H9 (cell line): ENCODE data around the gene NAA10. TPM values are rescaled to one million over a fixed set of nuclear protein-coding genes. Genes with fewer than 3 reads are reported as not detected.

Source experiments
- DNase-seq: peaks from one replicate; pipeline ENCODE4 v3.0.0-alpha.2; 2017
- H2AFZ ChIP-seq: one replicate; pipeline ENCODE4 v1.6.1; 2013; ENCODE audit warnings: mild to moderate bottlenecking, low read length, control low read depth, moderate library complexity
- H2AK5ac ChIP-seq: 2 replicates; pipeline ENCODE4 v1.6.1; 2013; ENCODE audit warnings: low read length, control low read depth, mixed read lengths; ENCODE audit not compliant: insufficient read length
- H2BK120ac ChIP-seq: one replicate; pipeline ENCODE4 v1.6.1; 2013; ENCODE audit warnings: low read depth, mild to moderate bottlenecking, low read length, control low read depth, inconsistent platforms; ENCODE audit not compliant: poor library complexity, severe bottlenecking
- H2BK12ac ChIP-seq: 2 replicates; pipeline ENCODE4 v1.6.1; 2013; ENCODE audit warnings: low read length, control low read depth, mixed read lengths, low read depth; ENCODE audit not compliant: insufficient read length
- H2BK15ac ChIP-seq: 2 replicates; pipeline ENCODE4 v1.6.1; 2013; ENCODE audit warnings: low read depth, low read length, control low read depth
- H2BK20ac ChIP-seq: one replicate; pipeline ENCODE4 v1.6.1; 2013; ENCODE audit warnings: low read depth, mild to moderate bottlenecking, low read length, control low read depth, inconsistent platforms; ENCODE audit not compliant: poor library complexity, severe bottlenecking
- H2BK5ac ChIP-seq: 2 replicates; pipeline ENCODE4 v1.6.1; 2013; ENCODE audit warnings: low read length, control low read depth, mixed read lengths; ENCODE audit not compliant: insufficient read length
- H3K14ac ChIP-seq: 2 replicates; pipeline ENCODE4 v1.6.1; 2013; ENCODE audit warnings: low read length, control low read depth; ENCODE audit not compliant: insufficient read depth
- H3K18ac ChIP-seq: 2 replicates; pipeline ENCODE4 v1.6.1; 2013; ENCODE audit warnings: low read depth, mild to moderate bottlenecking, mixed read lengths, low read length, control low read depth; ENCODE audit not compliant: insufficient read length
- H3K23ac ChIP-seq: 2 replicates; pipeline ENCODE4 v1.6.1; 2013; ENCODE audit warnings: low read length, control low read depth, mixed read lengths, low read depth; ENCODE audit not compliant: insufficient read length
- H3K23me2 ChIP-seq: 2 replicates; pipeline ENCODE4 v1.6.1; 2013; ENCODE audit warnings: low read depth, mild to moderate bottlenecking, mixed read lengths, low read length, control low read depth; ENCODE audit not compliant: insufficient read length, poor library complexity, severe bottlenecking
- H3K27ac ChIP-seq: 2 replicates; pipeline ENCODE4 v1.5.1; 2013; ENCODE audit warnings: low read length, control low read depth, mixed read lengths, low read depth; ENCODE audit not compliant: insufficient read length
- H3K27me3 ChIP-seq: 2 replicates; pipeline ENCODE4 v1.6.1; 2013; ENCODE audit warnings: low read length, control low read depth, inconsistent platforms; ENCODE audit not compliant: insufficient read depth
- H3K4ac ChIP-seq: 2 replicates; pipeline ENCODE4 v1.6.1; 2013; ENCODE audit warnings: low read depth, mild to moderate bottlenecking, control low read depth, inconsistent platforms, low read length, moderate library complexity
- H3K4me1 ChIP-seq: 2 replicates; pipeline ENCODE4 v1.6.1; 2013; ENCODE audit warnings: low read length, control low read depth, inconsistent platforms; ENCODE audit not compliant: insufficient read depth
- H3K4me2 ChIP-seq: 2 replicates; pipeline ENCODE4 v1.6.1; 2013; ENCODE audit warnings: low read length, control low read depth, mixed read lengths; ENCODE audit not compliant: insufficient read length, insufficient read depth
- H3K56ac ChIP-seq: 2 replicates; pipeline ENCODE4 v1.6.1; 2013; ENCODE audit warnings: low read depth, mild to moderate bottlenecking, mixed read lengths, low read length, control low read depth; ENCODE audit not compliant: insufficient read length
- H3K79me1 ChIP-seq: 2 replicates; pipeline ENCODE4 v1.6.1; 2013; ENCODE audit warnings: low read depth, mild to moderate bottlenecking, moderate library complexity, low read length, control low read depth, inconsistent platforms; ENCODE audit not compliant: insufficient read depth, poor library complexity, severe bottlenecking
- H3K79me2 ChIP-seq: 2 replicates; pipeline ENCODE4 v1.6.1; 2013; ENCODE audit warnings: low read length, control low read depth, inconsistent platforms; ENCODE audit not compliant: insufficient read depth
- H3K9ac ChIP-seq: 2 replicates; pipeline ENCODE4 v1.6.1; 2013; ENCODE audit warnings: low read length, control low read depth, mixed read lengths; ENCODE audit not compliant: insufficient read length; ENCODE audit errors: extremely low read depth
- H3K9me3 ChIP-seq: one replicate; pipeline ENCODE4 v1.6.1; 2013; ENCODE audit warnings: low read depth, low read length, inconsistent platforms; ENCODE audit not compliant: control insufficient read depth
- H3T11ph ChIP-seq: one replicate; pipeline ENCODE4 v1.6.1; 2013; ENCODE audit warnings: mild to moderate bottlenecking, low read length, control low read depth, inconsistent platforms
- H4K20me1 ChIP-seq: one replicate; pipeline ENCODE4 v1.6.1; 2013; ENCODE audit not compliant: control insufficient read depth, insufficient read length, insufficient read depth
- H4K5ac ChIP-seq: 2 replicates; pipeline ENCODE4 v1.6.1; 2013; ENCODE audit warnings: low read depth, mild to moderate bottlenecking, mixed read lengths, low read length, control low read depth; ENCODE audit not compliant: insufficient read length
- H4K8ac ChIP-seq: replicated peaks from 2 replicates; pipeline ENCODE4 v1.6.1; 2013; ENCODE audit warnings: low read length, control low read depth, mixed read lengths, low read depth; ENCODE audit not compliant: insufficient read length
- H4K91ac ChIP-seq: 2 replicates; pipeline ENCODE4 v1.6.1; 2013; ENCODE audit warnings: low read depth, mild to moderate bottlenecking, moderate library complexity, mixed read lengths, low read length, control low read depth; ENCODE audit not compliant: insufficient read length
- H3K27ac Mint-ChIP-seq, 3 experiments: 2 replicates in 2 of 3; 3 replicates in 1 of 3; pipeline ENCODE4 v1.8.0; 2020 to 2021; ENCODE audit warnings: mixed read lengths in 3 of 3, mild to moderate bottlenecking in 1 of 3, moderate library complexity in 1 of 3
- H3K27me3 Mint-ChIP-seq: 2 replicates; pipeline ENCODE4 v1.8.0; 2021; ENCODE audit warnings: low read depth, mild to moderate bottlenecking, moderate library complexity, mixed read lengths
- H3K36me3 Mint-ChIP-seq, 3 experiments: 2 replicates in 2 of 3; 3 replicates in 1 of 3; pipeline ENCODE4 v1.8.0; 2020 to 2021; ENCODE audit warnings: low read depth in 3 of 3, mixed read lengths in 3 of 3; ENCODE audit not compliant: insufficient read depth in 1 of 3
- H3K4me1 Mint-ChIP-seq, 2 experiments: 2 replicates each; pipeline ENCODE4 v1.8.0; 2020; ENCODE audit warnings: mixed read lengths in 2 of 2
- H3K4me3 Mint-ChIP-seq, 2 experiments: 2 replicates in 1 of 2; 3 replicates in 1 of 2; pipeline ENCODE4 v1.8.0; 2020 to 2021; ENCODE audit warnings: mild to moderate bottlenecking in 2 of 2, mixed read lengths in 2 of 2, moderate library complexity in 1 of 2
- H3K9me3 Mint-ChIP-seq, 2 experiments: 2 replicates in 1 of 2; 3 replicates in 1 of 2; pipeline ENCODE4 v1.8.0; 2020; ENCODE audit warnings: mild to moderate bottlenecking in 2 of 2, mixed read lengths in 2 of 2, moderate library complexity in 1 of 2
- WGBS: extraction: QIAGEN DNeasy Blood & Tissue Kit; methylation state at CpG from one replicate; pipeline ENCODE4 v1.1.7; 2013; ENCODE audit warnings: missing lambda C conversion rate, low lambda C conversion rate, mixed read lengths; ENCODE audit not compliant: insufficient read length; ENCODE audit errors: extremely low coverage; 5-methylcytosine and 5-hydroxymethylcytosine counted together
- total RNA-seq: library from RNA; stranded (reverse); gene quantifications from 2 replicates; pipeline ENCODE4 v1.2.1, GENCODE V29; 2021
- TF ChIP-seq, protein P1 (sequence below): fragments of 200-600 bp; sonication (generic); conservative IDR thresholded peaks from 3 replicates; pipeline ENCODE4 v1.8.0; 2021; ENCODE audit warnings: antibody characterized with exemption, mild to moderate bottlenecking

Gene NAA10
- total RNA-seq, 1 experiment from 2014 or later: 101 TPM

DNA sequence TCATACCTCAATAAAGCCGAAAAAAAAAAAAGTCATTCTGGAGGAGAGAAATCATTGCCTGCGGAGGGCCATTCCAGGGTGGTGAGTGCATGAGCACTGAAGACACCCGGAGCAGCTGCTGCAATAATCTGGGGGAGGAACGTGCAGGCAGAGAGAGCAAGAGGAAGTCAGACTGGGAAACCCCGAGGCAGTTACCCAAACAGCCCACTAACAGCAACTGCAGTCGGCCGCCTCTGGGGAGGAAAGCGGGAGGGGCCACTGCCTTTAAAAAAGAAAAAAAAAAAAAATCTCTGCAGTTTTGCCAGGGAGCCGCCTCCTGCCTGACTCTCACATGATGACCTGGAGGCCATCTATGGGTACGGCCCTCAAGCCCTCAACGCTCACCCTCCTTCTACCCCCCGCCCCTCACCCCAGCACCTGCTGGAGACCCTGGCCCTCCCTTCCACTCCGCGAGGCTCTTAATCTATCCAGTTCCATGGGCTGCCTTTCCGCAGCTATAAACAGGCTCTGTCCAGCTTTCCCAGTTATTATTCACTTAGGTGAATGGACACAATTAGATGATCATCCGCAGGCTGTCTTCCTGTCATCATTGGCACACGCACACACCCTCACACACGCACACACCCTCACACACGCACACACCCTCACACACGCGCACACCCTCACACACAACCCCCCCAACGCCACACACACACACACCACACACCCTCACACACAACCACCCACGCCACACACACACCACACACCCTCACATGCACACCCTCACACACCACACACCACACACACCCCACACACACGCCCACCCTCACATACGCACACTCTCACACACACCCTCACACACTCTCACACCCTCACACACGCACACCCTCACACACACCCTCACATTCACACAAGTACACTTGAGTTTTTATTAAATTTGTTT, 33.7 kb downstream of the NAA10 start:
- H2BK5ac ChIP-seq: no peak overlapping the region
- H2BK12ac ChIP-seq: no peak overlapping the region
- no peak overlapping the region for H3T11ph ChIP-seq
- no peaks in the 10 kb centered on the region for H3K79me1 ChIP-seq
- H4K91ac ChIP-seq: no peak overlapping the region
- H3K14ac ChIP-seq: no peak overlapping the region; the same call in 1 of the 2 replicates
- H3K4me2 ChIP-seq: no peak overlapping the region
- peaks cover 0 to 7% (median 3%) of the 10 kb centered on the region in 3 experiments; a peak in 3 of 7 replicates for H3K36me3 Mint-ChIP-seq
- H3K4ac ChIP-seq: no peak overlapping the region
- no peak overlapping the region for H3K23ac ChIP-seq
- no peak overlapping the region for H4K8ac ChIP-seq
- WGBS: 100% methylated on average over 2 of the region's 26 CpGs
- peak overlapping the region; percentile 84 for H3K18ac ChIP-seq
- no peaks in the 10 kb centered on the region for H3K4me1 ChIP-seq
- peak overlapping the region in 2 of 3 experiments; percentile 57 to 76; a peak in 3 of 7 replicates for H3K27ac Mint-ChIP-seq
- peaks cover 4% of the 10 kb centered on the region; the same call in 1 of the 2 replicates for H3K27me3 Mint-ChIP-seq
- H3K79me2 ChIP-seq: no peaks in the 10 kb centered on the region
- H3K27ac ChIP-seq: no peak overlapping the region
- H3K9me3 Mint-ChIP-seq: peaks cover 67 to 69% of the 10 kb centered on the region in 2 experiments
- H4K20me1 ChIP-seq: no peaks in the 10 kb centered on the region
- TF ChIP-seq, protein P1, sequence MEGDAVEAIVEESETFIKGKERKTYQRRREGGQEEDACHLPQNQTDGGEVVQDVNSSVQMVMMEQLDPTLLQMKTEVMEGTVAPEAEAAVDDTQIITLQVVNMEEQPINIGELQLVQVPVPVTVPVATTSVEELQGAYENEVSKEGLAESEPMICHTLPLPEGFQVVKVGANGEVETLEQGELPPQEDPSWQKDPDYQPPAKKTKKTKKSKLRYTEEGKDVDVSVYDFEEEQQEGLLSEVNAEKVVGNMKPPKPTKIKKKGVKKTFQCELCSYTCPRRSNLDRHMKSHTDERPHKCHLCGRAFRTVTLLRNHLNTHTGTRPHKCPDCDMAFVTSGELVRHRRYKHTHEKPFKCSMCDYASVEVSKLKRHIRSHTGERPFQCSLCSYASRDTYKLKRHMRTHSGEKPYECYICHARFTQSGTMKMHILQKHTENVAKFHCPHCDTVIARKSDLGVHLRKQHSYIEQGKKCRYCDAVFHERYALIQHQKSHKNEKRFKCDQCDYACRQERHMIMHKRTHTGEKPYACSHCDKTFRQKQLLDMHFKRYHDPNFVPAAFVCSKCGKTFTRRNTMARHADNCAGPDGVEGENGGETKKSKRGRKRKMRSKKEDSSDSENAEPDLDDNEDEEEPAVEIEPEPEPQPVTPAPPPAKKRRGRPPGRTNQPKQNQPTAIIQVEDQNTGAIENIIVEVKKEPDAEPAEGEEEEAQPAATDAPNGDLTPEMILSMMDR: no peak
- H2AFZ ChIP-seq: no peak overlapping the region
- no peak overlapping the region for H2AK5ac ChIP-seq
- no peaks in the 10 kb centered on the region for H3K27me3 ChIP-seq
- peak; percentile 10 for DNase-seq
- peaks cover 13% of the 10 kb centered on the region for H3K9me3 ChIP-seq
- H4K5ac ChIP-seq: no peak overlapping the region
- H2BK15ac ChIP-seq: no peak overlapping the region
- no peak overlapping the region for H3K56ac ChIP-seq
- H2BK20ac ChIP-seq: no peak overlapping the region
- peak overlapping the region in 1 of 2 experiments; percentile 57; a peak in 2 of 5 replicates for H3K4me3 Mint-ChIP-seq
- H2BK120ac ChIP-seq: no peak overlapping the region
- H3K23me2 ChIP-seq: no peaks in the 10 kb centered on the region
- no peak overlapping the region for H3K9ac ChIP-seq
- H3K4me1 Mint-ChIP-seq: peaks cover 9 to 25% of the 10 kb centered on the region in 2 experiments
